GM21526 (cell line): ENCODE results near the gene PGC.

Source experiments
- ATAC-seq: cut with Tn5 transposase; IDR thresholded peaks from one replicate; pipeline ENCODE4 v1.9.1; 2021; ENCODE audit warnings: moderate library complexity; ENCODE audit not compliant: unreplicated experiment, low FRiP score

The PGC gene

DNA sequence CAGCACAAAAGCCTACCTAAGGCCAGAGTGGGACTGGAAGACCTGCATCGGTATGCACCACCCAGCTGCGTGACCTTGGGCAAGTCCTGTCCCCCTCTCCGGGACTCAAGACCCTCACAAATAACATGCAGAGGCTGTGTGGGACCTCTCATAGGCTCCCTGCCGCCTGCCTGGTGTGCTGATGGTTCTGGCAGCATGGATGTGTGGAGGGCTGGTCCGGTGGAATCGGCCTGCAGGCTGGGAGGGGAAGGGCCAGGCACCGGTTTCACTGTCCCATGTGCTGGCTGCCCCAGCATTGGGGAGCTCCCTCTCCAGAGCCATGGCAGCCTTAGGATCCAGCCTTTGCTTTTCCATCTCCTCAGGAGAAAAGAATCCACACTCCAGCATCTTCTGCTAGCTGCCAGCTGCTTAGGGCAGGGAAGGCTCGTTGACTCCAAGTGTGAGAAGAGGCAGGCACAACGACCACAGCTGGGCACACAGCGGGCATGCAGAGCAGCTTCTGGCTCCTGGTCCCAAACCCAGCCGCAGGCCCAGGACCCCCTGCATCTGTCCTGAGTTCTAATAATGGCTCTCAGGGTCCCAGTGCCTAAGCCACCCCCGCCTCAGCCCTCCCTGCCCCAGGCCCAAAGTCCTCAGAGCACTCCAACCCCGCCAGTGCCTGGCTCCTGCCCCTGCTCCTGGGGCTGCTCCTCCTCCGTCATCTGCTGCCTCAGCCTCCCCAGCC, 44.3 kb downstream of the PGC start:
- ATAC-seq, result no peak

DNA sequence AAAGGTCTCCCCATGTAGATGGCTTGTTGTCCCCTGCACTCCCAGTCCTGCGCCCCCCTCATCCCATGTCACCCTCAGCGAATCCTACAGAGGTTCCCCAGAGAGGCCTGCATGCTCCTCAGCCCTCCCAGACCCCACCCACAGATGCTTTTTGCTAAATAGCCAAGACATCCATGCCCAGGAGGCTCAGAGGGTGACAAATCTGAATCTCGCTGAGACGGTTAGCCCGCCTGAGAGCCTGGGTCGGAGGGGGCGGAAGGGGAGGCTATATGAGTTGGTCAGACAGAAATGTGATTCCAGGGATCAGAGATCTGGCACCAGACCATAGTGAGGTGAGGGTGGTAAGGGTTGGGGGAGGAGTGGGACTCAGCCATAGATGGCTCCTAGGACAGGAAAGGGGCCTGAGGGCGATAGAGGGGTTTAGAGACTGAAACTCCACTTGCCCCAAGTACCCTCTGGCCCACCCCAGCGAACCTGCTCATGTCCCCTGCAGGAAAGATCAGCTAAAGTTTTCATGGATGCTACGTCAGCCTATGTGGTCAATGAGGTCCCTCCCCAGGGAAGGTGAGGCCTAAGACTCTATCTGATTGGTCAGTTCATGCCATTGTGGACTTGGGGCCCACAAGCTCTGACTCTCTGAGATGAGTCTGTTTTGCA, 45.0 kb downstream of the PGC start:
- ATAC-seq, result no peak

DNA sequence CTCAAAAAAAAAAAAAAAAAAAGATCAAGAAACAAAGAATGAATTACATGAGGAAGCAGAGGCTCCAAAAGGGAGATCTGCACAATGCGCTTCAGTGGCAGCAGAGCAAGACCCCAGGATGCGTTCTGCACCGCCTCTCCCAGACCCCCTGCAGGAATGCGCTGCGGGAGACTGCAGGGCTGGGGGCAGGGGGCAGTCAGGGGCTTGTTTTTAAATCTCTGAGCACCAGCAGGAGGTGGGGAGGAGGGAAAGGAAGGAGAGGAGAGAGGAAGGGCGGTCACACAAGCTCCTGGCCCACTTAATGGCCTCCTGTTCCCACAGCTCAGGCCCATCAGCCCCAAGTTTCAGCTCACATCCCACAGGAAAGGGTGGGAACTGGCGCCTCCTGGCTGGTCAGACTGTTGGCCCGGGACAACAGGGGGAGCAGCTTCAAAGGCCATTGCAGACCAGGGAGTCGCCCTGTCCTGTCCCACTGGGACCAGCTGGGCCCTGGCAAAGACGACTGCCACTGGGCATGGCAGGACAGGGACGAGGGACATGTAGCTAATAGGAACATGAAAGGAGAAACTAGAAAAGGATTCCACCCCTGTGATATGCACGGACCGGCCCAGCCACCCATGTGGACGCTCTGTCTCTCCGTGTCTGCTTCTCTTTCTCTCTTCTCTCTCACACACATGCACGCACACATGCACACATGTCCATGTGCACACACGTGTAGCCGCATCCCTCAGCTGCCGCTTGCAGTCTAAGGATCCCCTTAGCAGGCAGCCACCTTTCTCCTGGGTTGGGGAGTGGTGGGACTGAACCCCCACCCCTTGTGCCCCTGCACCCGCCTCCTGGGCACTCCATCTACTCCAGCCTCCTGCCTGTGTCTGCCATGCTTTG, 46.5 kb downstream of the PGC start:
- no peak for ATAC-seq

DNA sequence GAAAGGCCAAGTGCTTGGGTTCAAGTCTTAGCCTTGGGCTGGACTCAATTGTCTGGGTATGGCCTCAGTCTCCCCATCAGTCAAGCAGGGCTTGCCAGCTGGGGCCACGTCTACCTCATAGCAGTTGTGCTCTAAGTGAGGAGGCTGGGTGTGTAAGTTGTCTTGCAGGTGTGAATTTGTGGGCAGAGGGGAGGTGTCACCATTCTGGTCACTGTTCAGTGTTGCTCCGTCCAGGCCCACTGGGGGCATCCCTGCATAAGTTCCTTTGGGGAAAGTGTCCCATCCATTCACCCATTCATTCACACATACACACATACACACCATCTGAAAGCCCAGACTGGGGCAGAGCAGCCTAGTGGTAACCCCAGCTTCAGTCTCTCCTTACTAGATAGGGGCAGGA, 48.1 kb downstream of the PGC start:
- ATAC-seq, result no peak

DNA sequence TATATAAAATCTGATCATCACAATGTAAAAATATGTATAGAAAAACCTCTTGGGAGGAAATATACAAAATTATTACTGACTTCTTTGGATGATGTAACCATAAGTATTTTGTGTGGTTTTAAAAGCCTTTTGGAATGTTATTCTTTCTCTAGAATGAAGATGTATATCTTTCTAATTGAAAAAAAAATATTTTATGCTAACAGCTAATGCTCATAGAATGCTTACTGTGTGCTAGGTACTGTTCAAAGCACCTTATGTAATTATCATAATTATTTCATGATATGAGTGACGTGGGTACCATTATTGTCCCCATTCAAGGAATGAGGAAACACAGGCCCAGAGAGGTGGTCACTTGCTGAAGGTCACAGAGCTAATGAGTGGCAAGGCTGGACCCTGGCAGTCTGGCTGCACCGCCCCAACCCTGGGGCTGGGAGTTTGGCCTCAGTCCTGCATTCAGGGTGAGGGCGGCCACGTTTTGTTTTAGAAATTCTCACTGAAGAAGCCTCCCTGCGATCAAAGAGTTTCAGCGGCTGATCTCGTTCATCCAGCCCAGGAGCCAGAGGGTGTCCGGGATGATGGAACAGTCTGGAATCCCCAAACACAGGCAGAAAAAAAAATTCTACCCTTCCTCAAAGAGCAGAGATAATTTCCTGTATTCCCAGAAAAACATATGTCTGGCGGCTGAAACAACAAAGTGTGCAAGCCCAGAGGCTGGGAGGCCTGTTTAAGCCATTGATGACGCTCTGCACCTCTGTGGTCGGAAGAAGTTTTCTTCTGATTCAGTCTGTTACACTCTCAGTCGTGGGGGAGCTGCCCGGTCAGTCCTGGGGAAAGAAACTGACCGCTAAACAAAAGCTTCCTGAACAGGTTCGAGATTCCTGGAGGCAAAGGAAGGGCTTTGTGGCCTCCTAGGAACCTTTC, 49.1 kb downstream of the PGC start:
- no peak for ATAC-seq

DNA sequence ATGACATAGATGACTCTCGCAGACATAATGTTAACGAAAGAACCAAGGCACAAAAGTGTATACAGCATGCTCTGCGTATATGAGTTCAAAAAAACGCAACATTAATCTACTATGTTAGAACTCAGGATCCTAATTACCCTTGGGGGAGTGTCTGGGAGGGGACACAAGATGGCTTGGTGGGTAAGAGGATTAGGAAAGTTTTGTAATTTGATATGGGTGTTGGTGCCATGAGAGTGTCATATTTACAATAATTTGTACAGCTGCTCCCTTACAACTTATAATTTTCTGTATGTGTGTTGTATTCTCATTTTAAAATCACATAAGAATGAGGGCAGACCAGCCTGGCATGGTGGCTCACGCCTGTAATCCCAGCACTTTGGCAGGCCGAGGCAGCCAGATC, 50.4 kb downstream of the PGC start:
- ATAC-seq, result no peak

DNA sequence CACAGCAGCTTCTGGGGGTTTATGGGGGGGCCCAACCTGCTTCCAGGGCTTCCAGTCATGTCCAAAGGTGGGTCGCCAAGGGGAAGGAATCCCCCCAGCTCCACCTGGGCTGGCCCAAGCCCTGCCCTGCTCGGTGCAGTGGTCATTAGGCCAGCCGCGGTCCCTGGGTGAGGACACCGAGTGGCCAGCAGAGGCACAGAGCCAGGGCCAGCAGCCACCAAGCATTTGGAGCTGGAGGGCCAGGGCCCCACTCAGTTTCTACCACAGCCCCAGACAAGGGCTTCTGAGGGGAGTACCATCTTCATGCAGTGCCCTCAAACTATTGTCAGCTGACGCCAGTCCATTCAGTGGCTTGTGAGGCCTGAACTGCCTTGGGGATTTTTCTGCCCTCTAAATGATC, 51.4 kb downstream of the PGC start:
- ATAC-seq, result no peak

DNA sequence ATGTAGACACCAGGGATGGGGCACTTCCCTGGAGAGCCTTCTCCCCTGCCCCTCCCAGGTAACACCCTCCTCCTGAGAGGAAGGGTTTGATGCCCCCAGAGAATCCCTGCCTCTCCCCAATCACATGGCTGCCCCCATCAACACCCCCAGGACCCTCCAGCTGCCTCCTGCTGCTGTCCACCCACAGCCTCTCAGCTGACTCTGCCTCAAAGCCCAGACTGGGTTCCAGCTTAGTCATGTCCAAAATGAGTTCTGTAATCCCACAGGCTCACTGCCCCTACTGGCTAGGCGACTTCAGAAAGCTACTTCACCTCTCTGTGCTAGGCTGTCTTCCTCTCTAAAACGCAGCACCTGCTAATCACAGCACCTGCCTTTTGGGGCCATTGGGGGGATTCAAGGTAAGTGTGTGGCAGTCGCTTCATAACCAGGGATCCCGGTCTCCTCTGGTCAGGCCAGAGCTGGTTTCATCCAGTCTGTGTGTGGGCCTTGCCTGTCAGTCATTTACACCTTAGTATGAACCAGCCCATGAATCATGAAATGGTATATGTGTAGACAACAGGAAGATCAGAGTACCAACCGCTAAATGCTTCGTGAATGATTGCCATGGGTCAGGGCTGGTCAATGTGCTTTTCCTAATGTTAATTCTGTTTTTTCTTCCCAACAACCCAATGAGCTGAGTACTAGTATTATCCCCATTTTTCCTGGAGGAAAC, 52.2 kb downstream of the PGC start:
- no peak for ATAC-seq

DNA sequence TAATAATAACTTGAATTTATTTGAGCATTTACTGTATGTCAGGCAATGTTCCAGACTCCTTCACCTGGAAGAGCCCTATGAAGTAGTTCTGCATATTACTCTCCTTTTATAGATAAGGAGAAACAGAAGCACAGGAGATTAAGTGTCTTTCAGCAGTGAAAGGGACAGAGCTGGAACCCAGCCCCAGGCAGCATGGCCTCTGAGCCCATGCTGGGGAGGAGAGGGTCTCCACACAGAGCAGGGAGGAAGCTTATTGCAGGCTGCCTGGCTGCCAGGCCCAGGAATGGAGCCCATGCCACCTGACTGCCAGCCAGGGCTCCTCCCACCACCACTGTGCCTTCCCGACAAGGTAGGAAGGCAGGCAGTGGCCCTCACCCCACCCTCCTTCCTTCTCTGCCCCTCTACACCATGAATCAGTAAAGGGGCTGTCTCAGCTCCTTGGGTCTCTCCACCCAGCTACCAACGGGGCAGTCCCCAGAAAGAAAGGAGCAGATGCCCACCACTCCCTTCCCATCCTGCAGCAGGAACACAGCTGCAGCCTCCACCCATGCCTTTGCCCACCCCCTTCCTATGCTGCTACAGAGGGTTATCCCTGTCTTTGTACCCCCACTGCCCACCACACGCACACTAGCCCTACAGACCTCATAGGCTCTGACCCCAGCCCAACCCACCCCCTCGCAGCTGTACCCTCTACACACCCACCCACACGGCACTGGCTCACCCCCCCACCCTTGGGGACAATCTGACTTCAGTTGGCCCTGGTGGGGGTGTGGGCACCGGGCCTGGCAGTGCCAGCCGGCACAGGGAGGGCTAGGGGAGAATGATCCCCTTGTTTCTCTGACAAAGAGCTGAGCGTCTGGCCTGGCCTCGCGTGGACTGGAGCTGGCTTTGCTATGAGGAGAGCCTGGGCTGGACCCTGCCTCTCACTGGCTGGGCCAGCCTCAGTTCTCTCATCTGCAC, 53.6 kb downstream of the PGC start:
- ATAC-seq, result no peak

DNA sequence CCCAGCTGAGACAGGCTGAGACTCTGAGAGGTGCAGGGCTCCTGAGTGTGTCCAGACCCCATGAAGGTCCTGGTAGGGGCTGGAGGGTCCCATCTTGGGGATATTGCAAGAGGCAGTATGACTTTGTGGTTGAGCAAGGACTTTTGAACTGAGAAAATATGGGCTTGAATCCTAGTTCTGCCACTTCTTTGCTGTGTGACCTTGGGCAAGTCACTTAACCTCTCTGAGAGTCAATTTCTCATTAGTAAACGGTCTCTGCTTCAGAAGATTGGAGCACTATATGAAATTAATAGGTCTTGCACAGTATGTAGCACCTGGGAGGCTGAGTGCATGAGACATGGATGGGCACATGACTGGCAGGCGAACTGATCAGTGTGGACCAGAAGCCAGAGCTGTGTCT, 54.5 kb downstream of the PGC start:
- no peak for ATAC-seq

DNA sequence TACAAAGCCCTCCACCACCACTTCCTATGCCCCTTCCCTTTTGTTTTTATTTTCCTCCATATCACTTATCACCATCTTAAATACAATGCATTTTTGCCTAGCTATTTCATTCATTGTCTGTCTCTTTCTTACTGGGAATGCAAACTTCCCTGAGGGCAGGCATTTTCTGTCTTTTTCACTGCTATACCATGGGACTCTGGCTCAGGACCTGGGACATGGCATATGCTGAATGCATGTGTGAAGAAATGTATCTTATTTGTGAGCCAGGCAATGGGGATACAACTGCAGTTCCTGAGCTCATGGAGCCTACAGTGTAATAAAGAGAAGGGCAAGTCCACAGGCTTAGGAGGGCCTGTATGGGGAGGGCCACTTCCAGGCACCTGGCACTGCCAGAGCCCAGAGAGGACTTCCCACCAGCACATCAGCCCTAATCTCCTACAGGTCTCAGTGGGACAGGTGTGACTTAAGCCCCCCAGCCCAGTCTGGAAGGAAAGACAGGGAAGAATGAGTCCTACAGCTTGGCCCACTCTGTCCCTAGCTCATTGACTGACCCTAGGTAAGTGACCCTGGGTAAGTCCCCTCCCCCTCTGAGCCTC, 55.0 kb downstream of the PGC start:
- no peak for ATAC-seq

DNA sequence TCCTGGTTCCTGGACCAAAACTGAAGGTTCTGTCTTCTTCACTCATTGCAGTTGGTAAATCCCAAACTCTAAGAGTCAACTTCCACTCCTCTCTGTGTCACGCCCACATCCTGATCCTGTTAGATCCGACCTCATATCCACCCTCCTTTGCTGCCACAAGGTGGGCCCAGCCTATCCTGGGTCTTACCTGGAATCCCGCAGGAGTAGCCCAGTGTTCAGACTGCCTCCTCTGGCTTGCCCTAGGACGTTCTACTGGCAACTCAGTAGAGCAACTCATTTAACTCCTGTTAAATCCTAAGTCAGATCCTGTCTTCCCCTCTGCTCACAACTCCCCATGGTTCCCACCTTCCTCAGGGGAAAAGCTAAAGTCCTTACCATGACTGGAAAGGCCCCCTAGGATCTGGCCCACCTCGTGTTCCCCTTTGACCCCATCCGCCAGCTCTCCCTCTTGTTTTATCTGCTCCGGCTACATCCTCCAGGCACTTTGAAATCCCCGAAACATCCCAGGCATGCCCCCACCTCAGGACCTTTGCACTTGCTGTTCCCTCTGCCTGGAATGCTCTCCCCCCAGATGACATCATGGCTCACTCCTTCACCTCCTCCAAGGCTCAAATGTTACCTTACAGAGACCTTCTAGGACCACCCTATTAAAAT, 55.6 kb downstream of the PGC start:
- ATAC-seq, result no peak

DNA sequence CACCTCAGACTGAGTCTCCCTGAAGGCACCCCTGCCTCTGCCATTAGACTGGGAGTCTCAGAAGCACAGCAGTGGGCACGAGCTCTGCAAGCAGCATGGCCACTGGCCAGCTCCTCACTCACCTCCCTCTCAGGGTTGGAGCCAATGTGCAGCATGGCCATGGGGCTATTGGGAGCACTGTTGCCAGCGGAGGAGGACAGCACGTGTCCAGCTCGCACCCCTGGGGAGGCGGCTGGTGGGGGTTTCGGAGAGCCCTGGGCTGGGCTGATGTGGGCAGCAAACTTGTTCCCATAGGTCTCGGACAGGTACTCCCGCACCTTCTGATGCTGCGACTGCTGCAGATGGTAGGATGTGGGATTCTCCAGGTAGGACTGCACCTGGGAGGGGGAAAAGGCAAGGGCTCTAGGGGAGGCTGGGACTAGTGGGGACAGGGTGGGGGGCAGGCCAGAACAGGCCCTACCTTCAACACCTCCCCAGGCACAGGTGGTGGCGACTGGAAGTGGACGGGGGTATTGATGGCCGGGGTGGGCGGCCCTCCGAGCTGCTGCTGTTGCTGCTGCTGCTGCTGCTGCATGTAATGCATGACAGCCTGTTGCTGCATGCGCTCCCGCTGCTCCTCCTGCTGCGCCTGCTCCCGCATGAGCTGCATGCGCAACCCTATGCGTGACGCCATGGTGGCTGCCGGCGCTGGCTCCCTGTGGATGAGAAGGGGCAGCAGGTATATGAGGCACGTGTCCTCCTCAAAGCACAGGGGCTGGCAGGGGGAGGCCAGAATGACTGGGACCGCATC, 56.5 kb downstream of the PGC start:
- no peak for ATAC-seq

DNA sequence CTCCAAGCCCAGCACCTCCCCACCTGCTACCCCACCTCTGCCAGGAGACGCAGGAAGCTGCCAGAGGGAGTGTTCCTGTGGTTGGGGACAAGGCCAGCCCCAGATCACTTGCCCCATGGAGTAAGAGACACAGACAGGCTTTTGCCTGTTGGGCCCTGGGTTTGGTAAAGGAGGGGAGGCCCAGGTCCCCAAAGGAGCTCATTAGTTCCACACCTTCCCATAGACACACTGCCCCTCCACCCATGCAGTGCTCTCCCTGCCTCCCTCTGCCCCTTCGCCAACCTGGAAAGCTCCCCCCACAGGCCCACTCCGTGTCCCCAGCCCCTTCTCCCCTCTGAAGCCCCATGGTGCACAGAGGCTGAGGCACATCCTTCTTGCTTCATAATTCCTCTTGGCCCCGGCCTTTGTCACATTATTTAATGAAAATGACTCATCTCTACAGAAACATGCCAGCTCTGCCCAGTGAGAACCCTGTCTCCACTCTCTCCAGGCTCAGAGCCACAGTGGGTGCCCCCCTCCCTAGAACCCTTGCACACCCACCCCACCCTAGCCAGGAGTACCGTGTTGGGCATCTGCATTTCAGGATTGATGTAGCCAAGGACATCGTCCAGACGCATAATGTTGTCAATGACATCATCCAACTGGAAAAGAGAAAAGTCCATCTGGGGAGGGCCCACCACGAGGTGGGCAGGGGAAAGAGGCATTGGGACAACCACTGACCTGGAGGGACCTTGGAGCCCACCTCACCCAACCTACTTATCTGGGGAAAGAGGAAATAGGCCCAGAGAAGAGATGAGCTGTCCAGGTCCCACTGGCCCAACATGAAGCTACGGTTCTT, 57.8 kb downstream of the PGC start:
- no peak for ATAC-seq

DNA sequence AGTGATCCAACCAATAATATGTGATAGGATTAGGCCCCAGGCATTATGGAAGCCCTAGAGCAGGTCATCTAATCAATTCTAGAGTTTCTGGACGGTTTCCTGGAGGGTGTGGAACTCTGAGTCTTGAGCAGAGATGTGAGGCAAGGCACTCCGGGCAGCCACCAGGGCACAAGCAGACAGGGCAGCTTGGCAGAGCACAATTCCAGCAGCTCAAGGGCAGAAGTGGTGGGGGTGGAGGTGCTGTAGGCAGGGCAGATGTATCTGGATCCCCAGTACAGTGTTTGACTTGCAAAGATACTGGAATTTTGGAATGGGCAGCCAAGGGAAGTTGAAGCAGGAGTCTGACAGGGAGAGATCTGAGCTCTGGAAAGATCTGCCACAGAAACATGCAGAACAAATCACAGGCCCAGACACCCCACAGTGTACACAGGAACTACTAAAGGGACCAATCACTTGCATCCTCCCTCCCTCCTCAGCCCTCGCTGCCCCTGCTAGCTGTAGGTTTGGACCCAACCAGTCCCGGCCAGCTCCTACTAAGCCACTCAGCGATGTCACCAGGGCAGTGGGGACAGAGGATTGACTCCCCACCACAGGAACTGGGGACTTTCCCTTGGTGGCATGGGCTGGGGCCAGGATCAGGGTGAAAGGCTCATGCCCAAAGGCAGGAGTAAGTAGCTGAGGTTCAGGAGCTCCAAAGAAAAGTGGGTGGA, 58.8 kb downstream of the PGC start:
- no peak for ATAC-seq
